GM18951 (cell line): ENCODE measurements around the gene LRFN5.

ENCODE experiments used
- POLR2A ChIP-seq: IDR thresholded peaks from 4 replicates; pipeline ENCODE4 v1.6.1; 2011; ENCODE audit warnings: mild to moderate bottlenecking; ENCODE audit not compliant: insufficient read length, insufficient read depth; ENCODE audit errors: extremely low read depth
- in situ Hi-C: fragments of 300-500 bp; cut with MboI; formaldehyde crosslinking; loops from one replicate; pipeline ENCODE4 v1.12.0; 2022; ENCODE audit warnings: low sequenced_read_pairs, mixed read lengths, inconsistent platforms; ENCODE audit not compliant: unreplicated experiment

Gene LRFN5

DNA sequence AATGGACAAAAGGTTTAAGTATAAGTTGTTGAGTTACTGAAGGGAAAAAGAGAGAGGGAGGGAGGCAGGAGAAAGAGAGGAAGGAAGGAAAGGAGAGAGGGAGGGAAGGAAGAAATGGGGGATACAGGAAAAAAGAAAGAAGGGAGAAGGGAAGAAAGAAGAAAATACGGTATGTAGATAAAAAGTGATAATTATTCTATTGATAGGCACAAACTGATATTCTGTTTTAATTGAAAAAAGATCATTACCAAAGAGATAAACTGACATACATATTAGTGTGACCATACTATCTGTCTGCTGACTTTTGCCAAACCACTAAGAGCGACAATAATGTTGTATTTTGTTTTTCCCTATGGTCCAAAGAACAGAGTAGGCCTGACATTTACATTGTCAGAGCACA, 154.5 kb downstream of the LRFN5 start:
- in situ Hi-C loops = no loop called here
- TF ChIP-seq POLR2A = no peak

DNA sequence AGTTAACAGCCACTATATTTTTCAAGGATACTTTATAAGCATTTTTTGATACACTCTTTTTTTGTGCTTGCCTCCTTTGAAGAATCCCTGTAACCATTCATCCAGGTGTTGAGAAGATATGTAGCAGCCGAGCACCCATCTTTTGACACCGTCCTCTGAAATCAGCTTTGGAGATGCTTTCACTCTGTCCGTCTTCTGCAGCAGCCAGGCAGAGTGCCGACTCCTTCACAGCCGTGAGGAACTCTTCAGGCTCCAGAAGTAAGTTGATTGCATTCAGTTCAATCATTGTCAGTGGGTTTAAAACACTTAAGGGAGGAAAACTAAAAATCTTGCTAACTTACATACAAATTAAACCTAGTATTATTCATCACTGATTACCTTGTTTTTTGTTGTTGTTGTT, 160.1 kb downstream of the LRFN5 start:
- no peak for TF ChIP-seq POLR2A
- in situ Hi-C loops = no loop called here

DNA sequence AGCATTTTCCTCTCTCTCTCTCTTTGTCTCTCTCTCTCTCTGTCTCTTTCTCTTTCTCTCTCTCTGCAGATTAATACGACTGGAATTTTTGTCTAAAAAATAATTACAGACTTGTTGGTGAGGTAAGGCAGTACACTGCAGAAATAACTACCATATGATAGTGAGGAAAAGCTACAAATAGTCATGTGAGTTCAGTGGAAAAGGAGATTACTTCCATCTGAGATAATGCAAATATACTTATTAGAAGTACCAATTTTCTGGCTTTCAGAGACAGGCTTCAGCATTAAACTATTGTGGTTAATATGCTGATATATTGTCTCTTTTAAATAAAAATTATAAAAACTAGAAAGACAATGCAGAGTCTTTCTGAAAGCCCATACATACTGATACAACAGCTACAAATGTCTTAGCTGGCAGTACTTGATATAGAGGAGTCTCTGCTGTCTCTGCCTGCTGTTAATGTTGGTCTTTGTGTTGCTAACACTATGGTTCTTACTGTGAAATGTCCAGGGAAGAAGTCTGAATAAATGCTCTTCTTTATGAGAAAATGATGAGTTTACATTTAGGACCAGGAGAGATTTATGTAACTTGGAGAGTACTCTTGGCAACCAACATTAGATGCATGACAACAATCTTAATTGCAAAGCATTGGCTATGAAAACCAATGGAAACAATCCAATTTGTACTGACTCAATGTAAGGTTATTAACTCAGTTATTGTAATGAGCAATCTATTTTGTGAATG, 167.0 kb downstream of the LRFN5 start:
- no peak for TF ChIP-seq POLR2A
- in situ Hi-C loops = no loop called here

DNA sequence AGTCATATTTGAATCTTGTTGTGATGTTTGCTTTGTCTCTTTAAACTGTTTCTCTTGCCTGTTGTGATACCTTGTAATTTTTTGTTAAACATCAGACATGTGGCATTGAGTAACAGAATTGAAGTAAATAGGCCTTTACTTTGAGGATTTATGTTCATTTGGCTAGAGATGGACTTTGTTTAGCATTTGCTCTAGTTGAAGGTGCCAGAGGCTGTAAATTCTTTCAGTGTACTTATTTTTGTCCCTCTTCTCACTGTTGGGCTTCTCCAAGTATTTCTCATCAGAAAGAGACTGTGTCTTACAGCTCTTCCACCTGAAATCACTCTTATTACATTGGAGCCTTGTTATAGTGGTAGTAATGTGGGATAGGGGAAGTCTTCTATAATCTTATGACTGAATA, 175.8 kb downstream of the LRFN5 start:
- TF ChIP-seq POLR2A = no peak
- in situ Hi-C loops = no loop called here

DNA sequence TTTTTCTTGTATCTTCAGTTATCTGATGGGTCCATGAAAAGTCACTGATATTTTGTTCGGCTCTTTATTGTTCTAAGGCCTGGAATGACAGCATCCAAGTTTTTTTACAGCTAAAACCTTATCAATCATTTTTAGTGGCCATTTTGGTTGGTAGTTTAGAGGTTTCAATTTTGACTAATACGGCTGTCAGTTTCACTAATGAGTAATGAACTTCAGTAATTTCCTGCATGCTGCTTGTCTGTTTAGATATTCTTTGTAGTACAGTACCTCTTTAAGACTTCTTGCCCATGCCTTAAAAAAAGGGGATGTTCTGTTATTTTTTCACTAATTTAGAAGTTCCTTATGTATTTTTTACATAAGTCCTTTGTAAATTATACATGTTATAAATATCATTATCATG, 176.7 kb downstream of the LRFN5 start:
- in situ Hi-C loops = no loop called here
- no peak for TF ChIP-seq POLR2A

DNA sequence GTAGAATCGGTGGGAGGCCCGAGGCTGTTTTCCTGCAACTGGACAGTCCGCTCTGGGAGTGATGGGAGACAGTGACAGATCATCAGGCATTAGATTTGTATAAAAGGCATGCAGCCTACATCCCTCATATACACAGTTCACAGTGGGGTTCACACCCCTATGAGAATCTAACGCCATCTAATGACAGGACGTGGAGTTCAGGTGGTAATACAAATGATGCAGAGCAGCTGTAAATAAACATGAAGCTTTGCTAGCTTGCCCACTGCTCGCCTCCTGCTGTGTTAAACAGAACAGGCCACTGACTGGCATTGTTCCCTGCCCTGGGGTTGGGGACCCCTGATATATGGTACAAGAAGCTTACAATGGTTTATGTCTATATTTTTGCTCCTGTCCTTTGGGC, 179.0 kb downstream of the LRFN5 start:
- in situ Hi-C loops = no loop called here
- no peak for TF ChIP-seq POLR2A

DNA sequence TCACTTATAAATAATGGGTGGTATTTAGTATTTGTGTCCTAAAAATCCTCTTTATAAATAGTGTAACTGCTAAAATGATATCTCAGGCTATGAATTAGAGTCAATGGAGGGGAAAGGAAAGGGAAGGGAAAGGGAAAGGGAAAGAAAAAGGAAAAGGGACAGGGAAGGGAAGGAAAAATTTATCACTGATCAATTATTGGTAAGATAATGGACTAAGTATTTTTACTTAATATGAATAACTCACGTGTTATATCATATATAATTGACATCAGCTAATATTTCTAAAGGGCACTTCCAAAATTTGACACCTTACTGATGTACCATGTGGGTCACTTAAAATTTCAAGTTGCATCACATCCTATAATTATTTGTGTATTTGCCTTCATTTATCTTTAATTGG, 193.1 kb downstream of the LRFN5 start:
- in situ Hi-C loops = no loop called here
- no peak for TF ChIP-seq POLR2A

DNA sequence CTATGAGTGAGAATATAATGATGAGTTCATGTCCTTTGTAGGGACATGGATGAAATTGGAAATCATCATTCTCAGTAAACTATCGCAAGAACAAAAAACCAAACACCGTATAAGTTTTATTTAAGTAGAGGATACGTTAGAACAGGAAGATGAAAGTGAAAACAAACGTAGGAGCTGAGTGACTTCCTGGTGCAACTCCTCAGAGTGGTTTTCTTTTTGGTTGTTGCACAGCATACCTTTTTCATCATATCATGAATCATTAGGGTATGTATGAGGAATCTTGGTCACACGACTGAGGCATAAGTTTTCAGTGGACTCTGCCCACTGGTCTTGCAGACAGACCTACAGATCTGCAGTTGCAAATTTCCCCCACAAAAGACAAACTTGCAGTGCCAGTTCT, 199.0 kb downstream of the LRFN5 start:
- no peak for TF ChIP-seq POLR2A
- in situ Hi-C loops = no loop called here

DNA sequence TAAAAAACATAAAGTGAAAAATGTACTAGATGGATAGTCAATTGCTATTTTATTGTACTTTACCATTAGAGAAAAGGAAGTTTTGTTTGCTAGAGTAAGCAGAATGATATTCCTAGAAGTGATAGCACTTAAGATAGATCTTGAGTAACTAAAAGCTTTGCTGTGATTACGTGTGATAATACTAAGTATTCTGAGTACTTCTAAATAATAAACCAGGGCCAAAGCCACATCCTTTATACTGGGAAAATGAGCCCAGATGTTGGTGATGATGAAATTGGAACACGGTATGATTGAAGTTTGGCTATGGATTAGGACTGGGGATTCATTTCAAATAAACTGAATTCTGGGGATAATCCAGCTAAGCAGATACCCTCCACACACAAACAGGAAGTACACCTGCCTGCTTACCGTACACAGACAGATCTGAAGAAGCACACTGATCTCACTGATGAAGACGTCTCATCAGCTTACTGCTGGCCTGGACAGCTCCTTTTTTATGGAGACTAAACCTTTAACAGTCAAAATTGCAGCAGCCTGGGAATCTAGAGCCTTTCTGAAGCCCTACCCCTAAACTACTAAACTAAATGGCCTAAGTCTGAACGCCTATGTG, 199.8 kb downstream of the LRFN5 start:
- no peak for TF ChIP-seq POLR2A
- in situ Hi-C loops = no loop called here

DNA sequence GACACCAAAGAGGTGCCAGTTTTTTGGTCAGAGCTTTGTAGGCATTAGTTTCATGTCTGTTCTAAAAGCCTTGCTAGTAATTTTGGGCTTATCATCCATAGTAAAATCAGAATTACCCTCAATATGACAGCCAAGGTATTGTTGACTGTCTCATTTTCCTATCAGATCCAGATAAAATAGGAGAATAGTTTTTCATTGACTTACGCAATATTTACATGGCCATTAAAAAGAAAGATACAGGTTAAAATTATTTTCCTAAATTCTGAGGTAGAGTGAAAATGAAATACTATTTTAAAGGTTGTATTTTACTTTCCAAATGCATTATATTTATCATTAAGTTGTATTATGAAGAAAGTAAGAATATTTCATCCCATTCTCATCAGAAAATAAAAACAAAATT, 203.7 kb downstream of the LRFN5 start:
- TF ChIP-seq POLR2A = no peak
- in situ Hi-C loops = no loop called here

DNA sequence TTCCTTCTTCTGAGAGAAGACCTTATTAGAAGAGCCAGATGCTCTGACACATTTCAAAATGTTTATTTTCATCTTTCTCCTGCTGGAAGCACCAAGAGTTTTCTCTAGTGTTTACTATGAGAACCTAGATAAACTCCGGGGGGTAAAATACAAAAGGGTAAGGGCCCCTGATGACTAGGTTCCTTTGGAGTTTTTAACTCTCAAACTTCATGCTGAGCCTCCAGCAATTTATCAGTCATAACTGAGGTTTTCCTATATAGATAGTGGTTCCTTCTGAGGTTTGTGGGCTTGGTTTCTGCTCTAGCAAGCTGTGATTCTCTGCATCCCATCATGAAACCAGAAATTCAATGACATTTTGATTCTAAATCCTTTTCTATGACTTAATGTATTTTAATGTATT, 210.9 kb downstream of the LRFN5 start:
- in situ Hi-C loops = no loop called here
- no peak for TF ChIP-seq POLR2A

DNA sequence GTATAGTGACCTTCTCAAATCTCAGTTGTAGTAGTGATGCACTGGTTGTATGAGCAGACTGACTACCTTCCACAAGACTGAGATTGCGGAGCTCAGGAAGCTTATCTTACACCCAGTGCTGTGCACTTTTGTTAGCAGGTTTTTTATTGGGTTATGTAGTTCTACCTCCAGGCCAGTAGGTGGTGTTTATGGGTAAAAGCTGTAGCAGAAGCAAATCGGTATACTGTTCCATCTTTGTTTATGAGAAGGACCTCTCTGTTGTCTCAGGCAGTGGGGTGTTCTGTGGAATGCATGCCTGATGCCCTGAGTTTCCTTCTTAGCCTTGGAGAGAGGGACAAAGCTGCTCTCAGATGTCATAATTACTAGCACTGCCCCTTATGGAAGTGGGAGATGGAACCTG, 217.8 kb downstream of the LRFN5 start:
- in situ Hi-C loops = no loop called here

DNA sequence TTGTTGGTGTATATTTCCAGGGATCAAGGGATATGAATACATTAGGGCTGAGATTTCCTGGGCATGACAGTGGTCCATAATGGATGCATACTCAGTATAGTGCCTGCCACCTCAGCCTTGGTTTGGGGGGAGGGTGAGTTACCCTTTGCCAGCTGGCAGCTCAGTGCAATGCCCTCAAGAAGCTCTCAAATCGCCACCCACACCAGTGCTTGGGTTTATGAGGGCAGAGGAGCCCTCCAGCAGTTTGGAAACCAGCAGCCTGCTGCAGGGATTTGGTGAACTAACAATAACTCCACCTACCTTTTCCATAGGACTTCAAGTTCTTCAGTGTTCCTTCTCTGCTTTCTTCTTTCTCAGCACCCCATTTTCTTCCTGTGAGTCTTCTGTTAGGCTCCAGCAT, 218.9 kb downstream of the LRFN5 start:
- in situ Hi-C loops = no loop called here
- TF ChIP-seq POLR2A = no peak

More for the DNA sequence above, 217.8 kb downstream of the LRFN5 start:
- no peak for TF ChIP-seq POLR2A

DNA sequence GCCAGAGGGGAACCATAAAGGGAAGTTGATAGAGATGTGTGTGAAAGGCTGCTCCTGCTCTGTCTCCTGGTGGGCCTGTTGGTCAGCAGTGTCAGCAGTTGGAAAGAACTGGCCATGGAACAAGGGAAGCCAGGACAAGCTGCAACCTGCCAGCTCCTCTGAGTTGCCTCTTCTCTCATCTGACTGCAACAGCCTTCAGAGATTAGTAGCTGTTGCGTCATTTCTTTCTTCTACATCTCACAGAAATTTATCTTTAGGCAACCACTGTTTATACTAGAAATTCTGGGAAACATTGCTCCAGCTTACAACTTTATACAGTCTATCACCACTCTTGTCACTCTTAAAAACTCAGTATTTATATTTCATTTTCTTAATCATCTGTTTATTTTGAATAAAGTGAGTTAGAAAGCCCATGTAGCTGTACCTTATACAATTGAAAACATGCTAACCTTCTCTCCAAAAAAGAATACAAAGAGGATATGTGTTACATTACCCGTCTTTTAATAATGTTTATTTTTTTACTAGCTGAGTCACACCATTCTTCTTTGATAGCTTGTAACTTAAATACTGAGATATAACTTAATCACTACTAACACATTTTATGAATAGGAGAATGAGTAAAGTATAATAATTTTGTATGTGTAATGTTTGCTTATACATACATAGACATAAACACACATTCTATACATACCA, 224.2 kb downstream of the LRFN5 start:
- no peak for TF ChIP-seq POLR2A

More for the DNA sequence above, 224.2 kb downstream of the LRFN5 start:
- in situ Hi-C loops = no loop called here
